WTC11 (cell line): Measurements from ENCODE around the gene NHSL2.

Experiments
- CREB1 ChIP-seq: sonication (generic); formaldehyde crosslinking; IDR thresholded peaks from 2 replicates; pipeline ENCODE4 v1.8.0; 2023; ENCODE audit warnings: mild to moderate bottlenecking, missing genetic modification reagents
- CTCF ChIP-seq: fragments of 200-600 bp; IDR thresholded peaks from 2 replicates; pipeline ENCODE4 v1.8.0; 2022; ENCODE audit warnings: antibody characterized with exemption
- FOXJ3 ChIP-seq: sonication (generic); formaldehyde crosslinking; IDR thresholded peaks from 2 replicates; pipeline ENCODE4 v1.9.0; 2021; ENCODE audit warnings: missing genetic modification reagents, mild to moderate bottlenecking, borderline replicate concordance
- USF2 ChIP-seq: sonication (generic); formaldehyde crosslinking; IDR thresholded peaks from 2 replicates; pipeline ENCODE4 v1.8.1; 2023; ENCODE audit warnings: mild to moderate bottlenecking, missing genetic modification reagents, moderate library complexity
- ZSCAN18 ChIP-seq: fragments of 250-450 bp; sonication (Bioruptor Pico); IDR thresholded peaks from 2 replicates; pipeline ENCODE4 v2.1.2; 2022; ENCODE audit warnings: mild to moderate bottlenecking, moderate library complexity

GRCh38 chrX:72001471-72001870 lies 90.8 kb downstream of the NHSL2 start:
- TF ChIP-seq FOXJ3 (CRISPR knock-in tag) = no peak
- no peak for TF ChIP-seq ZSCAN18 (CRISPR knock-in tag)
- TF ChIP-seq CTCF = no peak
- TF ChIP-seq USF2 (CRISPR knock-in tag) = no peak
- TF ChIP-seq CREB1 (CRISPR knock-in tag) = no peak
